NCI-H82 treated with DMSO at 0.1 percent for 48 hours (cell line): ENCODE results near the gene PIN1.
"Not testable (repeated sequence)": the region's sequence is repeated elsewhere in the genome, so short reads cannot be mapped to it uniquely, and the experiment has no call there.

Source experiments
- DNase-seq: peaks from one replicate; lab custom pipeline; 2025; ENCODE audit not compliant: unreplicated experiment; lab: John Stamatoyannopoulos, UW

Gene PIN1

DNA sequence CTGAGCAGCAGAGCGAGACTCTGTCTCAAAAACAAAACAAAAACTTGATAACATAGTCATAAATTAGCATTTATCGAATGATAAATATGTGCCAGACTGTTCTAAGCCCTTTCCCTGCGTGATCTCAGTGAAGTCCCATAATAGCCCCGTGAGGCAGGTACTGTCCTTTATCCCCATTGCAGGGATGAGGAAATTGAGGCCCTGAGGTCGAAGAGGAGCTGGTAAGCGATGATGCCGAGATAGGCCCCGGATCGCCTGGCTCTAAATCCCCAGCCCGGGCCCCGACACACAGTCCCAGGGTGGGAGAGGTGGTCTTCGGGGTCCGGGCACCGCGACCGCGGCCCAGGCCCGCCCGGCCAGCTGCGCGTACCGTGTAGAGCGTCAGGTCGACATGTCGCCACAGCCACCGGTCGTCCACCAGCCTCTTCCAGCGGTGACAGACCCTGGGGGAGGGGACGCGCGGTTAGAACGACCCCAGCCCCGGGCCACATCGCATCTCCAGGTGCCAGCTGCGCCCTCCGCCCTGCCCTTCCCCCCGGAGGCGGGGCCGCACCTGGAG, 16.9 kb upstream of the PIN1 start:
- DNase-seq = no peak

DNA sequence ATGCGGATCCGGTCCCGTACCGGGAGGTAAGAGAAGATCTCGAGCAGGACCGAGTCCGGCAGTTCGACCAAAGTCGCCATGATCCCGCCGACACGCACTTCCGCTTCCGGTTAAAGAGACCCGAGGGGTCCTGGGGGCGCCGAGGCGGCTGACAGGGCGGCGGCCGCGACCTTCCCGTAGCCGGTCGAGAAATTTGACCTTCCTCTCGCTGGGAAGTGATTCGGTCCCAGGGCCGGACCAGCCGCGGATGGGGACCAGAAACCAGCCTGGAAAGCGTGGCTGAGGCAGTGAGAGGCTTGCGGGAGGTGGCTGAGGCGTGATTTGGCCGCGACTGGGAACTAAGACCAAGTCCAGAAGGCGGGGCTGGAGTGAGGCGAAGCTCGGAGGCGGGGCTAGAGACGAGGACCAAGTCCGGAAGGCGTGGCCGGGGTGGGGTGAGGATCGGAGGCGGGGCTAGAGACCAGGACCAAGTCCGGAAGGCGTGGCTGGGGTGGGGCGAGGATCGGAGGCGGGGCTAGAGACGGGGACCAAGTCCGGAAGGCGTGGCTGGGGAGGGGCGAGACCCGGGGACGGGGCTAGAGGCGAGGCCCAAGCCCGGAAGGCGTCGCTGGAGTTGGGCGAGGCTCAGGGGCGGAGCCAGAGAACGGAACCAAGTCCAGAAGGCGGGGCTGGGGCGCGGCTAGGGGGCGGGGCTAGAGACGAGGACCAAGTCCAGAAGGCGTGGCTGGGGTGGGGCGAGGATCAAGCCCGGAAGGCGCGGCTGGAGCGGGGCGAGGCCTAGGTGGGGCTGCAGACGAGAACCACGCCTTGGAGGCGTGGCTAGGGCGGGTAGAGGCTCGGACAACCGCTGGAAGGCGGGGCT, 16.2 kb upstream of the PIN1 start, which contains the start of gene FBXL12:
Gene FBXL12 (minus strand): TSS at position 346 of the 862 bp plus-strand sequence. CDS start 266 bp downstream, at position 80.
- peak; percentile 96 for DNase-seq

DNA sequence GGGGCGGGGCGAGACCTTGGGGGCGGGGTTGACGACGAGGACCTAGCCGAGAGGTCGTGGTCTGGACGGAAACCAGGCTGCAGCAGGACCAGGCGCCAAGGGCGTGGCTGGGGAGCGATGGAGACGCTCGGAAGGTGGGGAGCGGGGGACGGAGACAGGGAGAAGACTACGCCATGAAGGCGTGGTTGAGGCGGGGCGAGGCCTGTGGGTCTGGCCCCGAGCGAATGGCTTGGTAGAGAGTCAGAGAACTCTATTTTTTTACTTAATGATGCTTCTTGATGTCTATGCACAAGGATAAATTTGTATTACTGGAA, 15.6 kb upstream of the PIN1 start:
- DNase-seq = no peak

DNA sequence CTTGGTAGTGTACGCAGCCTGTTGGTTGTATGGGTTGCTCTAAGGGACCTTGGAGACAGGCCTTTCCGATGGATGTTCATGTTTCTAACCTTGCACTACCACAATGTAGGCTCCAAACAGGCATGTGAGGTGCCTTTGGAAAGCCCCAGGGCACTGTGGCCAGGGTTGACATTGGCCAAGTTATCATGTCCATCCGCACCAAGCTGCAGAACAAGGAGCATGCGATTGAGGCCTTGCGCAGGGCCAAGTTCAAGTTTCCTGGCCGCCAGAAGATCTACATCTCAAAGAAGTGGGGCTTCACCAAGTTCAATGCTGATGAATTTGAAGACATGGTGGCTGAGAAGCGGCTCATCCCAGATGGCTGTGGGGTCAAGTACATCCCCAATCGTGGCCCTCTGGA, 15.1 kb upstream of the PIN1 start:
- not testable (repeated sequence) for DNase-seq

DNA sequence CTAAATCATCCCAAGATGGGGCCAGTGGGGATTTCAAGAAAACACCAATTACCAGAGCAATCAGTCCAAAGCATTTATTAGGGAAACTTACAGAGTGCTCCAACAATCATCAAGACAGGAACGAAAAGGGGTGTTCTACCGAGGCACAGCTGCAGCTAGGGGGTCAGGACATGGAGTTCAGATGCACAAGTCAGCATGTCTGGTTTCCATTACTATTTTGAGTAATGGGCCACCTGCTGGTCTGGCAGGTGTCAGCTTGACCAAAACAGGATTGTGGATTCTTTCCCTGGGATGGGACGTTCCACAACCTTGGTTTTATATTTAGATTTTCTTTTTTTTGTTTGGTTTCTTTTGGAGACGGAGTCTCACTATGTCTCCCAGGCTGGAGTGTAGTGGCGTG, 11.3 kb upstream of the PIN1 start:
- DNase-seq = no peak

DNA sequence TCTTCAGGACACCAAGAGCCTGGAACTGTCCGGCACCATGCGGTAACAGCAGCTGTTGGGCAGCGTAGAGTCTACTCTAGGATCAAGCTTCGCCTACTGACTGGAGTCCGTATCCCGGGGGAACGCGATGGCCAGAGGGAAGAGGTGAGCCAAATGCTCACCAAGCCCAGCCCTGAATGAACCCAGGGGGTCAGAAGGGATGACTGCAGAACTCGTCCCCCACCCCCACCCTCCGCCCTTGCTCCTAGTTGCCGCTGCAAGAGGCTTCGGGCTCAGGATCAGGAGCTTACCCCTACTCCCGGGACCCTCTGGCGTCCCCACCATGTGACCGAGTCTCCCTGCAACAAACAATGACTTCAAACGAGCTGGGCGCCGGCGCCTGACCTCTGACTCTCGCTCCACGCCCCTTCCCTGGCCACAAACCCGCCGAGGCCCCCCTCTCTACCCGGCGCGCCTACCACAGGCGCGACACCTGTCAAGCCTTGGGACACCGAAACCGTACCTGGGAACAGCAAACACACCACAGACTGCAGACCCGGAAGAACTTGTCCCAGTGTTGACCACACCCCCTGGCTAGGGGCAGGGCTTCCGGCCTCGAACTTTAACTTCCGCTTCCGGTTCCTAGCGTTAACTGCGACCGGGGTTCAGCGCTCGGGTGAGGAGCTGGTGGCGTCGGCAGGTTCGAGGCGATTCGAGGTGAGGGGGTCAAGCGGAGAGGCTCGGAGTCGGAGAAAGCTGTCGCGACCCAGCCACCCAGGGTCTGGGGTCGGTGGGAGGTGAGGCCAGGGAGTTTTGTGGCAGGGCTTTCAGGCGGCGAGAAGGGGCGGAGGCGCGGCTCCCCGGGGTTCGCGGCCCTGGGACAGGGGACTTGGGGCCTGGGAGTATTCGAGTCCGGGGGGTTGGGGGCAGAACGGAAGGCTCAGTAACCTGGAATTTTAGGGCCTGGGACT, 7.6 kb upstream of the PIN1 start, which contains the start of gene UBL5:
Gene UBL5 (plus strand): TSS at position 630 of the 950 bp plus-strand sequence. CDS start 420 bp downstream, outside the sequence.
- peak; percentile 63 for DNase-seq

DNA sequence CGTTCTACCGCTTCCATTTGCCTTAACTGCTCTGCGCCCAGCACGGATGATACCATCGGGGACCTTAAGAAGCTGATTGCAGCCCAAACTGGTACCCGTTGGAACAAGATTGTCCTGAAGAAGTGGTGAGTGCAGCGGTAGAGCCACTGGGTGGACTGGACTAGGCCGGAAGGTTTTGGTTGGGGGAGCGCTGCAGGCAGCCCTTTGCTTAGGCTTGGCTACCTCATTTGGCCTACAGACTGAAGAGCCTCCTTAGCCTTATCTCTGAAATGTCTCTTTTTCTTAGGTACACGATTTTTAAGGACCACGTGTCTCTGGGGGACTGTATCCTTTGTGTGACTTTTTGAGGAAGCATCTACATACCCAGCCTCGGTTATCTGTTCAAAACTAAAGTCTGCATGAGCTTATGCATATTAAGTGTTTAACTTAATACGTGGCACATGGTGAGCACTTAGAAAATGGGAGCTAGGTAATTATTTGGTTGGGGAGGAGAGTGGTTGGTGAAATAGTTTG, 6.5 kb upstream of the PIN1 start:
- no peak for DNase-seq

DNA sequence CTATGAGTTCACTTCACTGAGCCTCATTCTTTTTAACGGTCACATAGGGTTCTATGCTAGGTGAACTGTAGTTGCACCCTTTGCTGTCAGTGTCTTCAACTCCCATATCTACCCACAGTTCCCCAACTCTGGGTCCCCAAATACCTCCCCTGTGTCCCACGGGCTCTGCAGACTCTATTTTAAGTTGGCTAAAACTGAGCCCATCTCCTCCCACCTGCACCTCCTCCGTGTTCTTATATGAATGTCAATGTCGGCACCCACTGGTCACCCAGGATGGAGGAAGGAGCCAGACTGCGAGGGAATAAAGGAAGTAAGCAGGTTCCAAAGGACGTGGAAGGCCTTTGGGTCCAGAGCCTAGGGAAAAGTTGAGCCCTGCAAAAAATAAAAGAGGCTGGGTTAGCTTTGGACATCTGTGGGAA, 802 bp upstream of the PIN1 start:
- no peak for DNase-seq

DNA sequence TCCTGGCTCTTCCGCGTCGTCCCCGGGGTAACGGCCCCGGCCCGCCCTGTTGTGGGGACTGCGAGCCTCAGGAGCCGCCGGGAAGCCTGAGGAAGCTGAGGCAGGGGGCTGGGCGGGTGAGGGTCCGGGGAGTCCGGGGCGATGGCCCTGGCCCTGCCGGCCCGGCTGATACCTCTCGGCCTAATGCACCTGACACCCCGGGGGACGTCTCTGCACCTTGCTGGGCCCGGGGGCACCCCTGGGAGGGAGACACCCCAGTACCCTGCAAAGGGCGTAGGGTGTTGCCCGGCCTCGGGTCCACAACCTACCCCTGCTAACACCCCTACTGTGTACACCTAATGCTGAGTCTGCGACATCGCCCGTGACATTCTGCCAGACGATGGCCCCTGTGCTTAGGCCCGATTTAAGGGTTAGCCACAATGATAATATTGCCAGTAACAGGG, 410 bp downstream of the PIN1 start:
- no peak for DNase-seq

DNA sequence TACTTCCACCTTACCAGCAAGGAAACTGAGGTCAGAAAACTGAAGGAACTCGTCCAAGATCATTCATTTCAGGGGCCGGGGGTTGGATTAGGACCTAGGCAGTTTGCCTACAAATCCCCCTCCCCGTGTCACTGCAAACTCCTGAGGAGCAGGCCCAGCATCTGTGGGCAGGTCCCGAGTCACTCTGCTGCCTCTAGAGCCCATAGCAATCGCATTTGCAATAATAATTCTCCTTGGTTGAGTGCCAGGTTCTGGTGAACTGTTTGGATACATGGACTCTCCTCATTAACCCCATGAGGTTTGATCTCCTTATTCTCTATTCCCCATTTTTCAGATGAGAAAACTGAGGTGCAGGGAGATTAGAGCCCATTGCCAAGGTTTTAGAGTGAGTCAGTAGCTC, 903 bp downstream of the PIN1 start:
- no peak for DNase-seq

DNA sequence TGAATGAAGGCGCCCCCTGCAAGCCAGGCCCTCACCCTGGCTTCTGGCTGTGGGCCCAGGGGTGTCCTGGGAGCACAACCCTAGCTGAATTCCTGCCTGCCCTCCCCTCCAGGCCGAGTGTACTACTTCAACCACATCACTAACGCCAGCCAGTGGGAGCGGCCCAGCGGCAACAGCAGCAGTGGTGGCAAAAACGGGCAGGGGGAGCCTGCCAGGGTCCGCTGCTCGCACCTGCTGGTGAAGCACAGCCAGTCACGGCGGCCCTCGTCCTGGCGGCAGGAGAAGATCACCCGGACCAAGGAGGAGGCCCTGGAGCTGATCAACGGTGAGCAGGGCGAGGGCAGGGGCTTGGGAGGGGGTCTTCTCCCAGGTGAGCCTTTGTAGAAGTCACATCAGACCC, 3.2 kb downstream of the PIN1 start:
- no peak for DNase-seq

DNA sequence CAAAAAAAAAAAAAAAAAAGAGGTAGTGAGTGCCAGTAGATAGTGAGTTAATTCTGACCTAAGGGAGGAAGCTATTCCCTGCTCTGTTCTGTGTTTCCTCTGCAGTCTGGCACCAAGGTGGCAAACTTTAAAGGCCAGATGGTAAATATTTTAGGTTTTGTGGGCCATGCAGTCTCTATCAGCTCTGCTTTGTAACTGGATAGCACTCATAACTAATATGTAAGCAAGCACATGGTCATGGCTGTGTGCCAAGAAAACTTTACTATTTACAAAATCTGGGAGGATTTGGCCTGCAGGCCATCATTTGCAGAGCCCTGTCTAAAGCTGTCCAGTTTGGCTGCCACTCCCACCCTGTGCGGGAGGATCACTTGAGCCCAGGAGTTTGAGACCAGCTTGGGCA, 4.3 kb downstream of the PIN1 start:
- no peak for DNase-seq

DNA sequence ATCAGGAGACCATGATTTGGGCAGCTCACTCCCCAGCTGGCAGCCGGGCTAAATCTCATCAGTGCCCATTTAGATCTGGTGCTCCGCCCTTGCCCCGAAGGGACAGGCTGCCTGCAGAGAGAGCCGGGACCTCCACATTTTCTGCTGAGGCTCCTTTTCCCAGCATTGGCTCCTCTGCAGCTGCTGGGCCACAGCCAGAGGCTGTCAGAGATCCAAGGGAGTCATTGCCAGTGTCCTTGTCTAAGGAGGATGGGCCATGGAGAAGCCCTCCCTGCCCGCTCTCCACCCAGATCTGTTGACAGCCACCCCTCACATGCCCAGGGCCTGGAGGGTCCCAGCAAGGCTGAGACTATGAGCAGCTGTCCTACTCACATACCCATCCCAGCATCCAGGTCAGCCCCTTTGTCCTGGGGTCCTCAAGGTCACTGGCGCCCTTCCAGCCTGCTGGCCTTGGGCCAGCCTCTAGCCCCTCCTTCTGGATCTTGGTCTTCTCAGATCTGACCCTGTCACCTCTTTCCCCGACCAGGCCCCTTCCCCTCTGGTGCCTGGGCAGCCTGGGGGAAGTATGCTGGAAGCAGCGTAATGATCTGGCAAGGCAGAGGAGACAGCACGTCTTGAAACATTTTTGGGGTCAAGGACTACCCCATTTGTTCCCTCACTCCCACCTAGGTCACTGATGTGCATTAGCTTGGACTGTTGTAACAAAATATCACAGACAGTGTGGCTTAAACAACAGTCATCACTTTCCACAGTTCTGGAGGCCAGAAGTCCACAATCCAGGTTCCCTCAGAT, 7.9 kb downstream of the PIN1 start:
- no peak for DNase-seq

DNA sequence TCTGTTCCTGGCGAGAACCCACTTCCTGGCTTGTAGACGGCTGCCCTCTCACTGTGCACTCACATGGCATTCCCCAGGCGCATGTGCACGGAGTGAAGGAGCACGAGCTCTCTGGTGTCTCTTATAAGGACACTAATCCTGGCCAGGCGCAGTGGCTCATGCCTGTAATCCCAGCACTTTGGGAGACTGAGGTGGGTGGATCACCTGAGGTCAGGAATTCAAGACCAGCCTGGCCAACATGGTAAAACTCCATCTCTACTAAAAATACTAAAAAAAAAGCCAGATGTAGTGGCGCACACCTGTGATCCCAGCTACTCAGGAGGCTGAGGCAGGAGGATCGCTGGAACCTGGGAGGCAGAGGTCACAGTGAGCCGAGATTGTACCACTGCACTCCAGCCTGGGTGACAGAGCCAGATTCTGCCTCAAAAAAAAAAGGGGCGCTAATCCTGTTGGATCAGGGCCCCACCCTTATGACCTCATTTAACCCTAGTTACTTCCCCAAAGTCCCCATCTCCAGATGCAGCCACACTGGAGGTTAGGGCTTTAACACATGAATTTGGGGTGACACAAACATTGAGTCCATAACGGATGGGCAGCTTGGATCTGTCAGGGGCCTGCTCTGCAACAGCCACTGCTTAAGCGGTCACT, 8.6 kb downstream of the PIN1 start:
- not testable (repeated sequence) for DNase-seq

DNA sequence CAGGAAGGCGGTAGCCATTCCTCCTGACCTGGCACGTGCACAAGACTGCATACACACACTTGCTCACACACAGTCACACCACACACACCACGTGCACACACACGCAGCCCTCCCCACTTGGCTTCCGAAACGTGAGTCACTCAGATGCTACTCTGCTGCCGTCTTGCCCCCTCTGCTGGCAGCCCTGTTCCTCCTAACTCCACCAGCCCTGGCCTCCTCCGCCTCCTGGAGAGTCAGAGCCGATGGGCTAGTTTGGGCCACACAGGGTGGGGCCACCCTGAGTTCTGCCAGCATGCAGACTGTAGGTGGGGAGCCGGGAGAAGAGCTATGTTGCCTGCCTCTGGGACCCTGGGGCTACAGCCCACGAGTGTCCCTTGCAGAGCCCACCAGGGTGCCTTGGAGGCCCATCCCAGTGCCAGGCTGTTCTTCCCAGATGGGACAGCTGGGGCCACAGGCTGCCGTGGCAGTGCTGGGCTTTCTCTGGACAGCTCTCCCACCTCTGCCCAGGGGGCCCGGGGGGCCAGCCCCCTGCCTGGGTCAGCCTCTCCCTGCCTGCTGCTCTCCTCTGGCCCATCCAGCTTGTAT, 12.1 kb downstream of the PIN1 start:
- no peak for DNase-seq

DNA sequence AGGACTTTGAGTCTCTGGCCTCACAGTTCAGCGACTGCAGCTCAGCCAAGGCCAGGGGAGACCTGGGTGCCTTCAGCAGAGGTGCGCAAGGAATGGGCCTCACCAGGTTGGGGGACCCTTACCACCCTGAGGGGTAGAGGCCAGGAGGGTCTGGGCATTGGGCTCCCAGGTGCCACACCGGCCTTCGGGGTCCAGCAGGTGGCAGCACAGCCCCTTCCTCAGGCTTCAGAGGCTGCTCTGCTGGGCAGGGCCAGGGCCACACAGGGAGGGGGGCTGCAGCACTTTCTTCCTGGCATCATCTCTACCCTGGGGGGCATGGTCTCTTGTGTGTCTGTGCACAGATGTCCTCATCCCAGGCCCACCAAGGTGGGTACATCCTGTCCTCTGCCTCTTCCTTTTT, 12.9 kb downstream of the PIN1 start:
- no peak for DNase-seq

DNA sequence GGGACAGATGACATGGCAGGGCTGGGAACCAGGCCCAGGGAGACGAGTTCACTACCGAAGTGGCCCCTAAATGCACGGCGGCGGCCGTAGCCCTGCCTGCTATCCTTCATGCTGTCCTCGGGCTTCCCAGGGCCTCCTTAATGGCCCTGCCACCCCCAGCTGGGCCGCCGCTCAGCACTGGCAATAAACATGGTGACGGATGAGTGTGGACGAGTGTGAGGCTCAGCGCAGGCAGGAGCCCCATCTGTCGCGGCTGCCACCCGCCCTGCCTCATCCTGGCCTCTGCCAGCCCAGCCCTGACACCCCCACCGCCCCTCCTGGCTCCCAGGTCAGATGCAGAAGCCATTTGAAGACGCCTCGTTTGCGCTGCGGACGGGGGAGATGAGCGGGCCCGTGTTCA, 13.6 kb downstream of the PIN1 start:
- DNase-seq = peak; percentile 57

DNA sequence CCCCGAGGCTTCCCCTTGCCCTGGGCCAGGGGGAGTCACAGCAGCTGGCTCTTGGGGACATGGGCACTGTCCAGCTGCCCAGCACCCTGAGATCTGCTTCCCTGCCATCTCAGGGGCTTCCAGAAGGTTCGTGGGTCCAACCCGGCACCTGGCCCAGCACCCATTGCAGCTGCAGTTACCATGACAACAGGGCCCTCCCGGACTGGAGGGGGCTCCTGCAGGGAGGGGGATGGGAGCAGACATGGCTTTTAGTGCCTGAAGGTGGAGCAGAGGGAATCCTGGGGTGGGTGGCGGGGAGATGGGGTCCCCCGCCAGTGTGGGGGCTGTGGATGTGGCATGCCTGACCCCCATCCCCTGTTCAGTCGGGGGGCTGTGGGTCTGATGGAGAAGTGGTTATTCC, 14.7 kb downstream of the PIN1 start:
- no peak for DNase-seq

DNA sequence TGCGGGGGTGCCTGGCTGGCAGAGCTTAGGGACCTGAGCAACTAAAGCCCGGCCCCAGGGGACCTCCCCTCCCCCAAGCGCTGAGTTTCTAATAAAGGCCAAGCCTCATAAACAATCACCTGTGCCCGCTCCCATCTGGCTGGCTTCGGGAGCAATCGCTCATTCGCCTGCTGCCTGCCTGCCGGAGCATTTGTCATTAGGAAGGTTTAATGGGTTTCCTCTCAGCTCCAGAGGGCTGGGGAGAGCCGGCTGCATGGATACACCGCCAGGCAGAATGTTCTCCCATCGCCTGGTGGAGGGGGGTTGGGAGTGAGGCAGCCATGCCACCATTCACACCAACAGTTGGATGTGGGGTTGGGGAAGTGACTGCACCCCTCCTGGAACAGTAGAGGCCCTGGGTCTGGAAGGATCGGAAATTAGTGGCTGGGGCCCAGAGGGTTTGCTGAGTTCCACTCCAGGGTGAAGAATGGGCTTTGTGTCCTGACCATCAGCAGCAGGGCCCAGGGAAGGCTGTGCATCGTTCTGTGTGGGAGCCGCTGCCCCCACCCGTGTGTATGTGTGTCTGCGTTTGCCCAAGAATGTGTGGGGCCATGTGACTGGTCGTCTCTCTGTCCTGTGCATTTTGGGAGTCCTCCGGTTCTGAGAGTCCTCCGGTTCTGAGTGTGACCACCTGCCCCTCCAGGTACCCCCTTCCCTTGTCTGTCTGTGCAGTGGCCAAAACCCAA, 15.3 kb downstream of the PIN1 start:
- DNase-seq = peak; percentile 82
